GM12891 (cell line): Measurements from ENCODE around the gene NAALADL1.

ENCODE experiments used
- DNase-seq: peaks from one replicate; pipeline ENCODE4 v3.0.0; 2011; ENCODE audit warnings: low spot score; ENCODE audit not compliant: insufficient read length
- FAIRE-seq: peaks from 2 replicates; lab custom pipeline; 2011; peaks lifted over from hg19 to GRCh38; lab: Jason Lieb, UNC
- PAX5 ChIP-seq: IDR thresholded peaks from 2 replicates; pipeline ENCODE4 v1.6.1; 2011; ENCODE audit warnings: low read length, moderate library complexity, mild to moderate bottlenecking; ENCODE audit not compliant: insufficient read depth, severe bottlenecking
- POLR2A ChIP-seq: IDR thresholded peaks from 2 replicates; pipeline ENCODE4 v1.6.1; 2011; ENCODE audit warnings: low read depth, low read length, control low read depth
- POLR2AphosphoS5 ChIP-seq: IDR thresholded peaks from 2 replicates; pipeline ENCODE4 v1.6.1; 2011; ENCODE audit warnings: low read depth, low read length, control low read depth
- POU2F2 ChIP-seq: IDR thresholded peaks from 2 replicates; pipeline ENCODE4 v1.6.1; 2011; ENCODE audit warnings: low read depth, mild to moderate bottlenecking, control low read depth, low read length, moderate library complexity
- SPI1 ChIP-seq: IDR thresholded peaks from 2 replicates; pipeline ENCODE4 v1.6.1; 2011; ENCODE audit warnings: low read depth, low read length, control low read depth
- TAF1 ChIP-seq: IDR thresholded peaks from 2 replicates; pipeline ENCODE4 v1.6.1; 2011; ENCODE audit warnings: low read depth, low read length, control low read depth

Gene NAALADL1

DNA sequence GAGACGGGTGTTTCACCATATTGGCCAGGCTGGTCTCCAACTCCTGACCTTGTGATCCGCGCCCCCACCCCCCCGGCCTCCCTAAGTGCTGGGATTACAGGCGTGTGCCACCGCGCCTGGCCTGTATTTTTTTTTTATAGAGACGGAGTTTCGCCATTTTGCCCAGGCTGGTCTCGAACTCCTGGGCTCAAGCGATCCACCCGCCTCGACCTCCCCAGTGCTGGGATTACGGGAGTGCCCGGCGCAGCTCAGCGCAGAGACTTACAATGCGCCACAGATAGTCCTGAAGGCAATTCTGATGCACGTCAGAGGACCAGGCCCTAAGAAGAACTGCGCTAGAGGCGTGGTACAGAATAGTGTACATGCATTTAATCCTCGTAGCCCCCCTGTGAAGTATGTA, 37.1 kb upstream of the NAALADL1 start:
- DNase-seq (no peak), FAIRE-seq (no peak)
- TF ChIP-seq POLR2AphosphoS5 (no peak), PAX5 (no peak), SPI1 (no peak), POLR2A (no peak), TAF1 (no peak), POU2F2 (no peak)

DNA sequence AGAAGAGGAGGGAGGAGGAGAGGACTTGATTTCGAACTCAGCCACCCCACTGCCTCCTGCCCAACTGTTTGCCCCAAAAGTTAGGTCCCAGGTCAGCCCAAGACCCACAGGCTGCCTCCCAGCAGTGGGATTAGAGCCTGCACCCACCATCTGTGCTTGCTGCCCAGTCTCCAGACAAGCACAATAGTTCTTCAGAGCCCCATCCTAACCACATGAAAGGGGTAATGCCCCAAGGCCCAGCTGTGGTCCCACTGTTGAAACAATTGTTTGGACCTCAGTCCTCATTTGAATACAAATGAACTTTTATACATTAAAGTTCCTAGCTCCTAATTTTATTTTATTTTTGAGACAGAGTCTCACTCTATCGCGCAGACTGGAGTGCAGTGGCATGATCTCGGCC, 32.3 kb upstream of the NAALADL1 start:
- FAIRE-seq = no peak
- no peak for TF ChIP-seq PAX5
- no peak for TF ChIP-seq SPI1

DNA sequence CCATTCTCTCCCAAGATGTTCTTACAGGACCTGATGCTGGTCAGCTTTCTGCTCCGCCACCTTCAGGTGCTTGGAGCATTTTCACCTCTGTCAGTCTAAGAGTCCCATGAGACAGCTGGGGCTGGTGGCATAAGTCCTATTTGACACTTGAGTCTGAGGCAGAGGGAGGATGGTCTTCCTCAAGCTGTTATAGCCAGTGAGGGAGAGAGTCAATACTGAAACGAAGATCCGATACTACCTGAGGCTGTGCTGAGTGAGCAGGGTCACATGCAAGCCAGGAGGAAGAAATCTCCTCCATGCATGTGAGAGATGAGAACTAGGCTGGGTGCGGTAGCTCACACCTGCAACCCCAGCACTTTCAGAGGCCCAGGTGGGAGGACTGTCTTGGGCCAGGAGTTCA, 31.3 kb upstream of the NAALADL1 start:
- FAIRE-seq (no peak), DNase-seq (no peak)
- TF ChIP-seq TAF1 (no peak), POLR2AphosphoS5 (no peak), PAX5 (no peak), POLR2A (no peak), POU2F2 (no peak), SPI1 (no peak)

More for the DNA sequence above, 32.3 kb upstream of the NAALADL1 start:
- no peak for DNase-seq

DNA sequence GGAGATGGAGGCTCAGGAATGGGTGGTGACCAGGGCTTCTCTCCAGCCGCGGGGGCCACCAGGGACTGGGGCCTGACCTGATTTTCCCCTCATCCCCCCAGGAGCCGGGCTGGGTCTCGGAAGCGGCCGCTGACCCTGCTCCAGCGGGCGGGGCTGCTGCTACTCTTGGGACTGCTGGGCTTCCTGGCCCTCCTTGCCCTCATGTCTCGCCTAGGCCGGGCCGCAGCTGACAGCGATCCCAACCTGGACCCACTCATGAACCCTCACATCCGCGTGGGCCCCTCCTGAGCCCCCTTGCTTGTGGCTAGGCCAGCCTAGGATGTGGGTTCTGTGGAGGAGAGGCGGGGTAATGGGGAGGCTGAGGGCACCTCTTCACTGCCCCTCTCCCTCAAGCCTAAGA, 29.5 kb upstream of the NAALADL1 start:
- DNase-seq = no peak
- TF ChIP-seq TAF1 (no peak), POLR2AphosphoS5 (no peak), POU2F2 (no peak), PAX5 (no peak), SPI1 (no peak), POLR2A (no peak)
- no peak for FAIRE-seq

DNA sequence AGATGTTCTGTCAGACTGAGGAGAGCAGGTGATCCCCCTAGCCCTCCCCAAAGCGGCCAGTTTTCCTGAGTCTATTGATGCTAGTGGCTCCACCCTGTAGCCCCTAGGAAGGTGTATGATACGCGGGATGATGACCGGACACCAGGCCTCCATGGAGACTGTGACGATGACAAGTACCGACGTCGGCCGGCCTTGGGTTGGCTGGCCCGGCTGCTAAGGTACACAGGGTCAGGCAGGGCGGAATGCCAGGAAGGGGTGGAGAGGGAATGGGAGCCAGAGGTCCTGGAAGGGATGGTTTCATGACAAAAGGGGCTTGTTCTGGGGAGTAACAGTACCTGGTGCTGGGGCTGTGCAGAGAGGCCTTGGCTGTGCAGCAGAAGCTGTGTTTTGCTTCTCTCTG, 28.9 kb upstream of the NAALADL1 start:
- DNase-seq (no peak), FAIRE-seq (no peak)
- TF ChIP-seq TAF1 (no peak), PAX5 (no peak), POLR2AphosphoS5 (no peak), POU2F2 (no peak), SPI1 (no peak), POLR2A (no peak)

DNA sequence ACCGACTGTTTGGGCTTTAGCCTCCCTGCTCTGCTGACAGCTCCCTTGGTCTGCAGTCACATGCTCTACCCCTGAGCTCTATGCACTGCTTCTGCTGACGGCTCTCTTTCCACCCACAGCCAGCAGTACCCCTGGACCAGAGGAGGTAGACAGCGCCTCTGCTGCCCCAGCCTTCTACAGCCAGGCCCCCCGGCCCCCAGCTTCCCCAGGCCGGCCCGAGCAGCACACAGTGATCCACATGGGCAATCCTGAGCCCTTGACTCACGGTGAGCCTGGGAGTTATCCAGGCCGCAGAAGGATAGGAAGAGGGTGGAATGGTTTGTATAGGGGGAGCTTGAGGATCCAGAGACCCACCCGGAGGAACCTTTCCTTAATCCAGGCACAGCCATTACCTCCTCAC, 28.5 kb upstream of the NAALADL1 start:
- DNase-seq (no peak), FAIRE-seq (no peak)
- TF ChIP-seq SPI1 = no peak
- no peak for TF ChIP-seq POLR2AphosphoS5
- TF ChIP-seq TAF1 = no peak
- no peak for TF ChIP-seq POLR2A
- TF ChIP-seq POU2F2 = no peak
- no peak for TF ChIP-seq PAX5

DNA sequence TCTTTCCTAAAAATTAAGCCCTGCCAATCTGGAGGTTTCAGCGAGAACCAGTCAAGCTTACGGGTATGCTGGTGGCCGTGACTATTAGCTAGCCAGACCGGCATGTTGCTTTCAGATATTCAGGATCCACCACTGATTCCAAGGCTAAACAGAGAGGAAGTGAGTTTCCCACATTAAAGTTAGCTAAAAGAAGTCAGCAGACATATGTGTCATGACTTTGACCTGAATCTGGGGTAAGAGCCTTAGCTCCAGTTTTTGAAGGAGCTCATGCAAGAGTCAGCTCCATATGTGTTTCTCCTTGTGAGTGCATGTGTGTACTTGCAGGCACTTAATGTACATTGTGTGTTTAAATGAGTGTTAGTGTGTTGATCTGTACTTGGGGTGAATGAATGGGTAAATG, 27.1 kb upstream of the NAALADL1 start:
- DNase-seq (no peak), FAIRE-seq (peak; percentile 5)
- TF ChIP-seq POLR2A = no peak
- no peak for TF ChIP-seq TAF1
- no peak for TF ChIP-seq POLR2AphosphoS5
- TF ChIP-seq POU2F2 = no peak
- TF ChIP-seq SPI1 = no peak
- TF ChIP-seq PAX5 = no peak

DNA sequence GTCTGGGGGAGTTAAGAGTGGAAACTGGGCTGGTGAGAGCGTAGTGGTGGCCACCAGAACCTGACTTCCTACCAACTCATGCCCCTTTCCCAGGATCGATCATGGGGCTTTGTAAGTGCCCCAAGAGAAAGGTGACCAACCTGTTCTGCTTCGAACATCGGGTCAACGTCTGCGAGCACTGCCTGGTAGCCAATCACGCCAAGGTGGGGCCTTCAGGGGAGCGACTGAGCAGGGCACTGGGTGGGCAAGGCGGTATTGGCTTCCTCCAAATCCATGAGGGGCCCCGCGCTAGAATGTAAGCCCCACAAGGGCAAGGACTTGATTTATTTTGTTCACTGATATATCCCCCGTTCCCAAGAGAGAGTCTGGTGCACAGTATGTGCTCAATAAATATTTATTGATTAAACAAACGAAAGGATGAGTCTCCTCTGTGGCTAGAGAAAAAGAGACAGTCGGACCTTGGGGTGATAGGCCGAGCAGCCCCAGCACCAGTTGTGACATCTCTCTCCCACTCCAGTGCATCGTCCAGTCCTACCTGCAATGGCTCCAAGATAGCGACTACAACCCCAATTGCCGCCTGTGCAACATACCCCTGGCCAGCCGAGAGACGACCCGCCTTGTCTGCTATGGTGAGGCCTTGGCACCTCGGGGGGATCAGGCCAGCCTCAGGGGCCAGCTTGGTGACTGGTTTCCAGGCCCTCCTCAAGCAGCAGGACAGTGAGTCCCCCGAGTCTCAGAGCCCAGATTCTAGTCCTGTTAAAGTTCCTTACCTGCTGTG, 26.4 kb upstream of the NAALADL1 start:
- peak; percentile 68 for FAIRE-seq
- no peak for DNase-seq
- no peak for TF ChIP-seq POU2F2
- TF ChIP-seq SPI1 = no peak
- TF ChIP-seq PAX5 = no peak

DNA sequence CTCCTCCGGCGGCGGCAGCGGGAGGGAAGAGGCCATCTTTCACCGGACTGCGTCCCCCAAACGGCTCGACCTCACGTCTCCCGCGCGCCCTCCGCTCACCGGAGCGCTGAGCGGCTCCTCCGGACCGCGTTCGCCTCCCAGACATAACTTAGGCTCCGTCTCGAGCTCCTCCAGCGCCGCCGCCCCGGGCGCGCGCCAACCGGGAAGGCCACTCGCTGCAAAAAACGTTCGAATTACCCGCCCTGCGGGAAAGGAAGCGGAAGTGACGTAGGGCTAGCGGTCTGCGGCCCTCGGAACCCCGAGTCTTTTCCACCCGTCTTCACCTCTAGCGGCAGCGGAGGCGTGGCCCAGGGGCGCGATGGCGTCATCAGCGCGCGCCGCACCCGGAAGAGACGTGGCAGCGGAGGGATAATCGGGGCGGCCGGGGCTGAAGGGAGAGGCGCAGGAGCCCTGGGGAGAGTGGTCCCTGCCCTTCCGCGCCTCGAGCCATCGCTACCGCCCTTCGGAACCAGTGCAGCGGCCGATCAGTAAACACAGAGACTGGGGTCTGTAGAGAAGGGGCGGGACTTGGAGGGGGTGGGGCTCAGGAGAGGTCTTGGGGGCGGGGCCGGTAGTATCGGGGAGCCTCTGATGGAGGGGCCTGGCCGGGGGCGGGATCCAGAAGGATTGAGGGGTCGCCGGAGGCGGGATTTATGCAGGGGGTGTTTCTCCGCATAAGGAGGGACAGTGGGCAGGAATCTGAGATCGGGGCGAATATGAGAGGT, 25.7 kb upstream of the NAALADL1 start, which contains the start of the genes CDCA5 and ZFPL1:
CDCA5 (minus strand) TSS at position 207 of the 764 bp plus-strand sequence; CDS start at position 145, 62 bp downstream.
ZFPL1 (plus strand) TSS at position 389 of the 764 bp plus-strand sequence. CDS start 477 bp downstream, outside the sequence.
- FAIRE-seq = peak; percentile 99
- TF ChIP-seq PAX5 (no peak), POLR2AphosphoS5 (peak; percentile 85), TAF1 (peak; percentile 48), POLR2A (peak; percentile 69; the same call in 1 of the 2 replicates), POU2F2 (peak; percentile 58)
- peak; percentile 98 for DNase-seq

DNA sequence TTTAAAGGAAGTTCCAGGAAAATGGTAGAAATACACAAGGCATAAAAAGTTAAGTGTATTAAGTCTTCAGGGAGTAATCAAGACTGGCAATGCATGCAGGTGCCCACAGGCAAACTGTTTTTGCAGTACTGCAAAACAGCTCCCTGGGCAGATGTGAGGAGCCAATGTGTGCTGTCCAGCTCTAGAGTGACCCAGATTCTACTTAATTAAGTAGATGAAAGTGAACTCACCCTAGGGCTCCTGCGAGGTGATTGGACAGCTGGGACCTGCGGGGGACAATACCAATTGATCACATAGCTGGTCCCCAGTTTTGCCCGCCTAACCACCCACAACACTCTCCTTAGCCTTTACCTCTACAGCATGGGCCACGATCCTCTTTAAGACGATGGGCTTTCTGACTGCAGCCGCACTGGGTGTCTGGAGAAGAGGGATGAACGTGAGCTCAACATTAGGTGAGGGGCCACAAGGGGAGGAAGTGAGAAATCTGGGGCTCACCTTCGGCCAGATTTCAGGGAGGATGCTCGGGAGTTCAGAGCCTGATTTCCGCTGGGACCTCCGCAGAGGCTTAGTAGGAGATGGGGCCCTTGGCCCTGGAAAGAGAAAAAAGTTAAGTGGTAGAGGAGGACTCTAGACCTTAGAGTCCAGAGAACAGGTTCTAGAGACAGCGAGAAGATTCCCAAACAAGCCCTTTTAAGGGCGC, 24.9 kb upstream of the NAALADL1 start:
- FAIRE-seq = peak; percentile 20
- DNase-seq = no peak
- no peak for TF ChIP-seq POLR2AphosphoS5
- no peak for TF ChIP-seq PAX5
- no peak for TF ChIP-seq SPI1
- no peak for TF ChIP-seq POLR2A
- no peak for TF ChIP-seq POU2F2
- no peak for TF ChIP-seq TAF1
